Activated naive CD4-positive, alpha-beta T cell treated with anti-CD3 and anti-CD28 coated beads, Interleukin-2, amount 10 ng/mL, durations not matched to agents 7 days and 5 days (primary cell): ENCODE results near the gene NFATC2.
"Not testable (repeated sequence)": the region's sequence is repeated elsewhere in the genome, so short reads cannot be mapped to it uniquely, and the experiment has no call there.

ENCODE experiments used
- CTCF ChIA-PET: fragments of 350-600 bp; sonication (Branson Sonifier 250); formaldehyde crosslinking; loops from one replicate; lab custom pipeline; 2021; ENCODE audit warnings: antibody characterized with exemption; lab: Charles Lee
- DNase-seq: peaks from one replicate; pipeline ENCODE4 v3.0.0-alpha.2; 2020
- H3K27ac Mint-ChIP-seq: one replicate; pipeline ENCODE4 v1.8.0; 2021; ENCODE audit warnings: mild to moderate bottlenecking, moderate library complexity, mixed read lengths
- H3K27me3 Mint-ChIP-seq: one replicate; pipeline ENCODE4 v1.8.0; 2021; ENCODE audit warnings: mild to moderate bottlenecking, mixed read lengths
- H3K36me3 Mint-ChIP-seq: one replicate; pipeline ENCODE4 v1.8.0; 2021; ENCODE audit warnings: mixed read lengths
- H3K4me1 Mint-ChIP-seq: one replicate; pipeline ENCODE4 v1.8.0; 2021; ENCODE audit warnings: mixed read lengths
- H3K4me3 Mint-ChIP-seq: one replicate; pipeline ENCODE4 v1.8.0; 2021; ENCODE audit warnings: mild to moderate bottlenecking, moderate library complexity, mixed read lengths
- H3K9me3 Mint-ChIP-seq: one replicate; pipeline ENCODE4 v1.8.0; 2021; ENCODE audit warnings: mixed read lengths

NFATC2 gene

GRCh38 chr20:51541189-51542032, 1.1 kb downstream of the NFATC2 start:
- no peaks in the 10 kb centered on the region for H3K9me3 Mint-ChIP-seq
- peaks cover 24% of the 10 kb centered on the region for H3K27me3 Mint-ChIP-seq
- peaks cover 45% of the 10 kb centered on the region for H3K36me3 Mint-ChIP-seq
- H3K4me1 Mint-ChIP-seq = peaks cover 56% of the 10 kb centered on the region
- peak overlapping the region; percentile 99 for H3K4me3 Mint-ChIP-seq
- CTCF ChIA-PET = interaction anchor here (0.6 to 4.0 kb wide), 18 partner anchors 8 to 187 kb away, joined by 3 to 24 read pairs (median 4); no protein-coding TSS in a partner anchor
- DNase-seq = peak; percentile 92
- H3K27ac Mint-ChIP-seq = peak overlapping the region; percentile 98

- Mint-ChIP-seq H3K27me3 (peaks cover 19% of the 10 kb centered on the region), H3K36me3 (peaks cover 52% of the 10 kb centered on the region), H3K27ac (peak overlapping the region; percentile 98), H3K4me1 (peaks cover 65% of the 10 kb centered on the region), H3K9me3 (no peaks in the 10 kb centered on the region), H3K4me3 (peak overlapping the region; percentile 99)
- no peak for DNase-seq
- CTCF ChIA-PET = interaction anchor here (1.0 to 4.0 kb wide), 5 partner anchors 13 to 59 kb away, joined by 3 to 24 read pairs (median 7); no protein-coding TSS in a partner anchor
Observed at GRCh38 chr20:51540580-51540979, 1.9 kb downstream of the NFATC2 start.

- Mint-ChIP-seq H3K4me3 (peak overlapping the region; percentile 99), H3K4me1 (peaks cover 70% of the 10 kb centered on the region), H3K27ac (peak overlapping the region; percentile 64), H3K36me3 (peaks cover 57% of the 10 kb centered on the region), H3K27me3 (peaks cover 14% of the 10 kb centered on the region)
- not testable (repeated sequence) for H3K9me3 Mint-ChIP-seq, DNase-seq
- CTCF ChIA-PET = interaction anchor here (0.7 to 4.0 kb wide), 5 partner anchors 9 to 155 kb away, joined by 3 to 24 read pairs (median 3); no protein-coding TSS in a partner anchor
Observed at GRCh38 chr20:51540074-51540473, 2.4 kb downstream of the NFATC2 start.

GRCh38 chr20:51536116-51537069, 6.1 kb downstream of the NFATC2 start:
- Mint-ChIP-seq H3K4me1 (peaks cover 96% of the 10 kb centered on the region), H3K36me3 (peaks cover 76% of the 10 kb centered on the region)
- CTCF ChIA-PET = interaction anchor here (1.3 kb wide), 2 partner anchors 150 to 151 kb away, joined by 3 to 4 read pairs; no protein-coding TSS in a partner anchor

GRCh38 chr20:51535674-51536073, 6.8 kb downstream of the NFATC2 start:
- Mint-ChIP-seq H3K27ac (peak overlapping the region; percentile 25), H3K36me3 (peaks cover 75% of the 10 kb centered on the region), H3K4me1 (peaks cover 98% of the 10 kb centered on the region), H3K27me3 (no peaks in the 10 kb centered on the region), H3K4me3 (no peak overlapping the region), H3K9me3 (no peaks in the 10 kb centered on the region)
- no peak for DNase-seq
- CTCF ChIA-PET = interaction anchor here (1.3 kb wide), 1 partner anchor 149 kb away, joined by 3 read pairs; no protein-coding TSS in a partner anchor

More at GRCh38 chr20:51536116-51537069, 6.1 kb downstream of the NFATC2 start:
- no peak for DNase-seq
- no peak overlapping the region for H3K4me3 Mint-ChIP-seq
- H3K27me3 Mint-ChIP-seq = no peaks in the 10 kb centered on the region
- no peaks in the 10 kb centered on the region for H3K9me3 Mint-ChIP-seq
- H3K27ac Mint-ChIP-seq = peak overlapping the region; percentile 38

GRCh38 chr20:51535075-51535386, 7.5 kb downstream of the NFATC2 start:
- no peak overlapping the region for H3K4me3 Mint-ChIP-seq
- H3K36me3 Mint-ChIP-seq = peaks cover 74% of the 10 kb centered on the region
- peak overlapping the region; percentile 68 for H3K27ac Mint-ChIP-seq
- CTCF ChIA-PET = interaction anchor here (1.2 kb wide), 1 partner anchor 22 kb away, joined by 3 read pairs; no protein-coding TSS in a partner anchor
- H3K4me1 Mint-ChIP-seq = peaks cover 100% of the 10 kb centered on the region
- H3K9me3 Mint-ChIP-seq = no peaks in the 10 kb centered on the region
- no peak for DNase-seq
- no peaks in the 10 kb centered on the region for H3K27me3 Mint-ChIP-seq

GRCh38 chr20:51533291-51534172, 9.0 kb downstream of the NFATC2 start:
- DNase-seq = no peak
- no peaks in the 10 kb centered on the region for H3K9me3 Mint-ChIP-seq
- peaks cover 62% of the 10 kb centered on the region for H3K36me3 Mint-ChIP-seq
- H3K4me3 Mint-ChIP-seq = no peak overlapping the region
- CTCF ChIA-PET = interaction anchor here (1.6 kb wide), 1 partner anchor 8 kb away, joined by 4 read pairs; no protein-coding TSS in a partner anchor
- peaks cover 100% of the 10 kb centered on the region for H3K4me1 Mint-ChIP-seq
- peak overlapping the region; percentile 3 for H3K27ac Mint-ChIP-seq
- no peaks in the 10 kb centered on the region for H3K27me3 Mint-ChIP-seq

GRCh38 chr20:51532577-51533191, 9.8 kb downstream of the NFATC2 start:
- H3K4me3 Mint-ChIP-seq = no peak overlapping the region
- DNase-seq = peak; percentile 34

GRCh38 chr20:51531712-51532456, 10.6 kb downstream of the NFATC2 start:
- no peaks in the 10 kb centered on the region for H3K27me3 Mint-ChIP-seq
- H3K27ac Mint-ChIP-seq = peak overlapping the region; percentile 81
- DNase-seq = no peak
- peaks cover 54% of the 10 kb centered on the region for H3K36me3 Mint-ChIP-seq
- H3K4me3 Mint-ChIP-seq = no peak overlapping the region
- CTCF ChIA-PET = interaction anchor here (1.0 to 1.1 kb wide), 3 partner anchors 10 to 146 kb away, joined by 3 to 5 read pairs (median 3); partner anchors contain the start of gene NFATC2
- H3K9me3 Mint-ChIP-seq = no peaks in the 10 kb centered on the region
- H3K4me1 Mint-ChIP-seq = peaks cover 98% of the 10 kb centered on the region

More at GRCh38 chr20:51532577-51533191, 9.8 kb downstream of the NFATC2 start:
- Mint-ChIP-seq H3K4me1 (peaks cover 98% of the 10 kb centered on the region), H3K27me3 (no peaks in the 10 kb centered on the region), H3K27ac (peak overlapping the region; percentile 81), H3K36me3 (peaks cover 56% of the 10 kb centered on the region), H3K9me3 (no peaks in the 10 kb centered on the region)
- CTCF ChIA-PET = interaction anchor here (1.6 kb wide), 1 partner anchor 9 kb away, joined by 4 read pairs; no protein-coding TSS in a partner anchor

GRCh38 chr20:51531141-51531710, 11.3 kb downstream of the NFATC2 start:
- DNase-seq = peak; percentile 57
- Mint-ChIP-seq H3K4me1 (peaks cover 98% of the 10 kb centered on the region), H3K27me3 (no peaks in the 10 kb centered on the region), H3K9me3 (no peaks in the 10 kb centered on the region), H3K36me3 (peaks cover 47% of the 10 kb centered on the region), H3K27ac (peak overlapping the region; percentile 81), H3K4me3 (peak overlapping the region; percentile 32)
- CTCF ChIA-PET = interaction anchor here (0.9 to 1.1 kb wide), 4 partner anchors 8 to 145 kb away, joined by 3 to 5 read pairs (median 3); partner anchors contain the start of gene NFATC2

GRCh38 chr20:51529758-51530157, 12.8 kb downstream of the NFATC2 start:
- CTCF ChIA-PET = interaction anchor here (0.8 kb wide), 1 partner anchor 67 kb away, joined by 3 read pairs; no protein-coding TSS in a partner anchor
- peaks cover 98% of the 10 kb centered on the region for H3K4me1 Mint-ChIP-seq
- no peaks in the 10 kb centered on the region for H3K27me3 Mint-ChIP-seq
- peaks cover 39% of the 10 kb centered on the region for H3K36me3 Mint-ChIP-seq
- peak; percentile 64 for DNase-seq
- no peaks in the 10 kb centered on the region for H3K9me3 Mint-ChIP-seq
- H3K27ac Mint-ChIP-seq = peak overlapping the region; percentile 71
- H3K4me3 Mint-ChIP-seq = no peak overlapping the region
